GM12872 (cell line): Measurements from ENCODE around the gene BTBD9.

Experiments
- TF ChIP-seq, protein P1 (sequence below): IDR thresholded peaks from 3 replicates; pipeline ENCODE4 v1.5.1; 2011; ENCODE audit warnings: low read depth, mild to moderate bottlenecking, low read length, moderate library complexity; ENCODE audit not compliant: insufficient read depth

Gene BTBD9

GRCh38 chr6:38681850-38682249 lies 42.1 kb upstream of the BTBD9 start:
- TF ChIP-seq, protein P1, sequence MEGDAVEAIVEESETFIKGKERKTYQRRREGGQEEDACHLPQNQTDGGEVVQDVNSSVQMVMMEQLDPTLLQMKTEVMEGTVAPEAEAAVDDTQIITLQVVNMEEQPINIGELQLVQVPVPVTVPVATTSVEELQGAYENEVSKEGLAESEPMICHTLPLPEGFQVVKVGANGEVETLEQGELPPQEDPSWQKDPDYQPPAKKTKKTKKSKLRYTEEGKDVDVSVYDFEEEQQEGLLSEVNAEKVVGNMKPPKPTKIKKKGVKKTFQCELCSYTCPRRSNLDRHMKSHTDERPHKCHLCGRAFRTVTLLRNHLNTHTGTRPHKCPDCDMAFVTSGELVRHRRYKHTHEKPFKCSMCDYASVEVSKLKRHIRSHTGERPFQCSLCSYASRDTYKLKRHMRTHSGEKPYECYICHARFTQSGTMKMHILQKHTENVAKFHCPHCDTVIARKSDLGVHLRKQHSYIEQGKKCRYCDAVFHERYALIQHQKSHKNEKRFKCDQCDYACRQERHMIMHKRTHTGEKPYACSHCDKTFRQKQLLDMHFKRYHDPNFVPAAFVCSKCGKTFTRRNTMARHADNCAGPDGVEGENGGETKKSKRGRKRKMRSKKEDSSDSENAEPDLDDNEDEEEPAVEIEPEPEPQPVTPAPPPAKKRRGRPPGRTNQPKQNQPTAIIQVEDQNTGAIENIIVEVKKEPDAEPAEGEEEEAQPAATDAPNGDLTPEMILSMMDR: no peak

DNA sequence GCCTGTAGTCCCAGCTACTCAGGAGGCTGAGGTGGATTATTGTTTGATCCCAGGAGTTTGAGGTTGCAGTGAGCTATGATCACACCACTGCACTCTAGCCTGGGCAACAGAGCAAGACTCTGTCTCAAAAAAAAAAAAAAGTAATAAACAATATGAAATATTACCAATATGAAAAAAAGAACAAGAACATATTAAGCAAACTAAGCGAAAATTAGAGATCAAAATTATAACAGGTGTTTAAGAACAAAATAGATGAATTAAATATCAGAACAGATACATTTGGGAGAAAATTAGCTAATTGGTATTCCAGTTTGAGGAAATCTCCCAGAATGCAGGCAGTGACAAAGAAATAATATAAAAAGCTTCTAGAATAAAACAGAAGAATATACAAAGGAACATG lies 39.9 kb upstream of the BTBD9 start:
- TF ChIP-seq, protein P1: no peak

- TF ChIP-seq, protein P1: no peak
Measured at GRCh38 chr6:38678178-38678760, 38.5 kb upstream of the BTBD9 start.

- TF ChIP-seq, protein P1: no peak
Measured at GRCh38 chr6:38676974-38677544, 37.3 kb upstream of the BTBD9 start.

GRCh38 chr6:38676236-38676973 lies 36.7 kb upstream of the BTBD9 start:
- TF ChIP-seq, protein P1: no peak

- TF ChIP-seq, protein P1: no peak
Measured at GRCh38 chr6:38673397-38674165, 33.9 kb upstream of the BTBD9 start.

- TF ChIP-seq, protein P1: peak; percentile 74
Measured at GRCh38 chr6:38671885-38672467, 32.2 kb upstream of the BTBD9 start.
